Measurements from ENCODE around the gene ADIPOR2. TPM values are rescaled to one million over a fixed set of nuclear protein-coding genes. Genes with fewer than 3 reads are reported as not detected.

ADIPOR2 gene
- total RNA-seq, 1 donor from 2014 or later, result 40.5 TPM

DNA sequence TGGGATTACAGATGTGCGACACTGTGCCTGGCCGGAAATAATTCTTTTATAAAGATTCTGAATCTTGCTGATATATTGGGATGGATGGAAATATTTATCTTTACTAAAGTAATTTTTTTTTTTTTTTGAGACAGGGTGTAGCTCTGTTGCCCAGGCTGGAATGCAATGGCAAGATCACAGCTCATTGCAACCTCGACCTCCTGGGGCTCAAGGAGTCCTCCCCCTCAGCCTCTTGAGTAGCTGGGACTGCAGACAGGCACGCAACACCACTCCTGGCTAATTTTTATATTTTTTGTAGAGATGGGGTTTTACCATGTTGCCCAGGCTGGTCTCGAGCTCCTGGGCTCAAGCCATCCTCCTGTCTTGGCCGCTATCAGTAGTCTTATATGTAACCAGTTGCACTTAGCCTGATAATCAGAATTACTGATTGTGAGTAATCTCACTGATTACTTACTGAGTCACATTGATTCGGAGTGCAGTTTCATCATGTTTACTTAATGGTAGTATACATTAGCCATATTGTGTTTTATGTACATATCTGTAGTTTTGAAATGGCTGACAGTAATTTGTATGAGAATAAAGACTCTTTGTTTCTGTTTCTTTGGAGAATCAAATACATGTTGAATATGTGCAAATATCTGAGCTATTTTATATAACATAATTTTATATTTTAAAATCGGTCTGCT, 79.1 kb downstream of the ADIPOR2 start:
- Histone ChIP-seq H3K9me3 (replicated peaks) (no peaks in the 10 kb centered on the region), H3K27me3 (ENCODE audit: low read depth) (no peaks in the 10 kb centered on the region), H3K36me3 (peaks cover 11% of the 10 kb centered on the region), H3K4me3 (no peak overlapping the region), H3K27ac (replicated peaks) (no peak overlapping the region), H3K4me1 (peaks cover 28% of the 10 kb centered on the region)
- intact Hi-C loops (cut with micrococcal nuclease), result no loop called here
- TF ChIP-seq, protein P1, sequence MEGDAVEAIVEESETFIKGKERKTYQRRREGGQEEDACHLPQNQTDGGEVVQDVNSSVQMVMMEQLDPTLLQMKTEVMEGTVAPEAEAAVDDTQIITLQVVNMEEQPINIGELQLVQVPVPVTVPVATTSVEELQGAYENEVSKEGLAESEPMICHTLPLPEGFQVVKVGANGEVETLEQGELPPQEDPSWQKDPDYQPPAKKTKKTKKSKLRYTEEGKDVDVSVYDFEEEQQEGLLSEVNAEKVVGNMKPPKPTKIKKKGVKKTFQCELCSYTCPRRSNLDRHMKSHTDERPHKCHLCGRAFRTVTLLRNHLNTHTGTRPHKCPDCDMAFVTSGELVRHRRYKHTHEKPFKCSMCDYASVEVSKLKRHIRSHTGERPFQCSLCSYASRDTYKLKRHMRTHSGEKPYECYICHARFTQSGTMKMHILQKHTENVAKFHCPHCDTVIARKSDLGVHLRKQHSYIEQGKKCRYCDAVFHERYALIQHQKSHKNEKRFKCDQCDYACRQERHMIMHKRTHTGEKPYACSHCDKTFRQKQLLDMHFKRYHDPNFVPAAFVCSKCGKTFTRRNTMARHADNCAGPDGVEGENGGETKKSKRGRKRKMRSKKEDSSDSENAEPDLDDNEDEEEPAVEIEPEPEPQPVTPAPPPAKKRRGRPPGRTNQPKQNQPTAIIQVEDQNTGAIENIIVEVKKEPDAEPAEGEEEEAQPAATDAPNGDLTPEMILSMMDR (IDR thresholded peaks at IDR 0.05; ENCODE audit: borderline replicate concordance), result no peak
- DNase-seq, result no peak

DNA sequence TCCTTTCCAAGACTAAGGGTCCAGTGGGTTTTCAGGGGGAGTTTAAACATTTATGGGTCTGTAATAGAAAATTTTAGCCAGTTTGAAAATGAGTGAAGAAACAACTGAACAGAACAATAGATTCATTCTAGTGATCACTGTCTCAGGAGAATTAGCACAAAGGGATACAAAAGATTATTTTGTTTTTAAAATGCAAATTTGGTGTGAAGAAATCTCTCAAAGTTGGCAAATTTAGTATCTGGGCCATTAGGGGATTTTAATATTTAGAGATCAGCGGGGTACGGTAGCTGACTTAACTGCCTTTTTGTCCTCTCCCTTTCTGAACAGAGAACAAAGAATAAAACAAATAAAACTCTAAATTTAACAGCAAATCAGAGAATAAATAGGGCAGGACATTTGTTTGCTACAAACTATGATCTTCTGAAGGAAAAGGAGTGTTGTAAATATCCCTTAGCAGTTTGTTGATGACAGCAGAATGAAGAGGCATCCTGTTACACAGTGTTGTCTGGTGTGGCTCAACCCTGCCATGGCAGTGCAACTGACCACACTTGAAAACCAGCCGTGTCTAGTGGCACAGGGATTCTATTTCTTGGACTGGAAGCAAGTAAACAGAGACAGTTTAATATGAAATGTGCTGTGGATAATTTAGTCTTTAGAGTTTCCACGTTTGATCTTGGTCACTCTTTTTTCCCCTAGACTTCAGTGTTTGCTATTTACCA, 83.2 kb downstream of the ADIPOR2 start:
- Histone ChIP-seq H3K9me3 (replicated peaks) (no peaks in the 10 kb centered on the region), H3K4me1 (peaks cover 49% of the 10 kb centered on the region), H3K36me3 (peaks cover 11% of the 10 kb centered on the region), H3K4me3 (no peak overlapping the region), H3K27ac (replicated peaks) (no peak overlapping the region), H3K27me3 (ENCODE audit: low read depth) (no peaks in the 10 kb centered on the region)
- TF ChIP-seq, protein P1 (IDR thresholded peaks at IDR 0.05; ENCODE audit: borderline replicate concordance), result no peak
- DNase-seq, result no peak
- intact Hi-C loops (cut with micrococcal nuclease), result no loop called here

DNA sequence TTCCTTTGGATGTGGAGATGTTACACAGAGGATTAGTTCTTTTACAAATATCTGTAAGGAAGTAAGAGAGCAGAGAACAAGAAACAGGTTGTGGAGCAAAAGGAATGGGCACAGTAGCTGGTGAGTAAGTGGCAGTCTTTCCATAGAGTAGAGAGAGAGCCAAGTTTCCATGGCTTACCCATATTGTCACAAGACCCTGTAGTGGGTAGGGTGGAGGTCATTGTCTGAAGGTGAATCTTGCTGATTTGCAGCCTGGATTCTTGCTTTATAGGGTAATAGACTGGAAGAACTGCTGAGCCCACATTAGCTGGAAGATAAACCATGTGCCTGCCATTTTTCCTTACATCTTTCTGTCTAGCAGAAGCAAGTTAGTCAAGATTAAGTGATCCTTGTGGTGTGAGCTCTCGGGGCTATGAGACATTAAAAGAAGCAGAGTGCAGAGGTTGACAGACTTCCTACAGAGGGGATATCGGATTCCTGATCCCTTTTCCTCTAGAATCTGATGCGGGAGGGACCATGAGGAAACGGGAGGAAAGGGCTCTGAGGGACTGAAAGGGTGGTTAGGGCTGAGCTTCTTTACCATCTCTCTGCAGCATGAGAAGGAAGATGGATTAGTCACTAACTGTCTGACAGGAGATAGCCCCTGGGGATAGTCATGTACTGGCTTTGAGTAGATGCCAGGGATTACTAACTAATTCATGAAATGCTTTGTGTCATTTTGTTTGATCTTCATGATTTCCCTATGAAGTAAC, 85.5 kb downstream of the ADIPOR2 start:
- Histone ChIP-seq H3K4me1 (peaks cover 64% of the 10 kb centered on the region), H3K27ac (replicated peaks) (no peak overlapping the region), H3K36me3 (peaks cover 23% of the 10 kb centered on the region), H3K4me3 (no peak overlapping the region), H3K27me3 (ENCODE audit: low read depth) (no peaks in the 10 kb centered on the region), H3K9me3 (replicated peaks) (no peaks in the 10 kb centered on the region)
- no peak for DNase-seq
- intact Hi-C loops (cut with micrococcal nuclease), result no loop called here
- TF ChIP-seq, protein P1 (IDR thresholded peaks at IDR 0.05; ENCODE audit: borderline replicate concordance), result no peak

DNA sequence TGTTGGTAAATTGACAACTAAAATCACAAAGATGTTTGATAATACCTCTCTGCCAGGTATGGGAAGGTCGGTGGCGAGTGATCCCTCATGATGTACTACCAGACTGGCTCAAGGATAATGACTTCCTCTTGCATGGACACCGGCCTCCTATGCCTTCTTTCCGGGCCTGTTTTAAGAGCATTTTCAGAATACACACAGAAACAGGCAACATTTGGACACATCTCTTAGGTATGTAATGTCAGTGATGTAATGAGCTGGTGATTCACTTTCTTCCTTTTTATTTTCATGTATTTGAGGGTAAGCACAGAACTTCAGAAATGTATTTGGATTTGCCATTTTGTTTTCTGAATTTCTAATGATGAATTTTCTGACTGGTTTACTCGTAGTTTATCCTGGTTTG, 86.9 kb downstream of the ADIPOR2 start:
- intact Hi-C loops (cut with micrococcal nuclease), result no loop called here

DNA sequence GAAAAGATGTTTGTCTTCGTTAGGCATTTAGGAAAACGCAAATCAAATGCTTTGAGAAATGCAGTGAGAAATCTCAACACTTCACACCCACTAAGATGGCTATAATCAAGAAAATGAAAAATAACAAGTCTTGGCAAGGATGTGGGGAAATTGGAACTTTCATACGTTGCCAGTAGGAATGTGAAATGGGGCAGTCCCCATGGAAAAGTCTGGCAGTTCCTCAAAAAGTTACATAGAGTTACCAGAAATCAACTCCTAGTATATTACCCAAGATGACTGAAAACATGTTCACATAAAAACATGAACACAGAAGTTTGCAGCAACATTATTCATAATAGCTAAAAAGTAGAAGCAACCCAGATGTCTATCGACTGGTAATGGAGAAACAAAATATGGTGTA, 88.0 kb downstream of the ADIPOR2 start:
- H3K27me3 ChIP-seq (ENCODE audit: low read depth), result no peaks in the 10 kb centered on the region
- DNase-seq, result no peak
- TF ChIP-seq, protein P1 (IDR thresholded peaks at IDR 0.05; ENCODE audit: borderline replicate concordance), result no peak
- H3K4me1 ChIP-seq, result peaks cover 64% of the 10 kb centered on the region
- no peak overlapping the region for H3K4me3 ChIP-seq
- H3K27ac ChIP-seq (replicated peaks), result peak overlapping the region; percentile 47
- intact Hi-C loops (cut with micrococcal nuclease), result no loop called here
- H3K9me3 ChIP-seq (replicated peaks), result no peaks in the 10 kb centered on the region
- H3K36me3 ChIP-seq, result peaks cover 24% of the 10 kb centered on the region

More for the DNA sequence above, 86.9 kb downstream of the ADIPOR2 start:
- H3K36me3 ChIP-seq, result peaks cover 24% of the 10 kb centered on the region
- no peak overlapping the region for H3K4me3 ChIP-seq
- peaks cover 75% of the 10 kb centered on the region for H3K4me1 ChIP-seq
- H3K9me3 ChIP-seq (replicated peaks), result no peaks in the 10 kb centered on the region
- H3K27me3 ChIP-seq (ENCODE audit: low read depth), result no peaks in the 10 kb centered on the region
- DNase-seq, result no peak
- no peak overlapping the region for H3K27ac ChIP-seq (replicated peaks)
- TF ChIP-seq, protein P1 (IDR thresholded peaks at IDR 0.05; ENCODE audit: borderline replicate concordance), result no peak
